8988T (cell line): ENCODE results near the gene PIK3C2B.
"Not testable (repeated sequence)": the region's sequence is repeated elsewhere in the genome, so short reads cannot be mapped to it uniquely, and the experiment has no call there.

Source experiments
- DNase-seq: peaks from one replicate; pipeline ENCODE4 v3.0.0; 2011

Gene PIK3C2B

GRCh38 chr1:204506201-204506968 lies 11.8 kb upstream of the PIK3C2B start:
- DNase-seq: no peak

DNA sequence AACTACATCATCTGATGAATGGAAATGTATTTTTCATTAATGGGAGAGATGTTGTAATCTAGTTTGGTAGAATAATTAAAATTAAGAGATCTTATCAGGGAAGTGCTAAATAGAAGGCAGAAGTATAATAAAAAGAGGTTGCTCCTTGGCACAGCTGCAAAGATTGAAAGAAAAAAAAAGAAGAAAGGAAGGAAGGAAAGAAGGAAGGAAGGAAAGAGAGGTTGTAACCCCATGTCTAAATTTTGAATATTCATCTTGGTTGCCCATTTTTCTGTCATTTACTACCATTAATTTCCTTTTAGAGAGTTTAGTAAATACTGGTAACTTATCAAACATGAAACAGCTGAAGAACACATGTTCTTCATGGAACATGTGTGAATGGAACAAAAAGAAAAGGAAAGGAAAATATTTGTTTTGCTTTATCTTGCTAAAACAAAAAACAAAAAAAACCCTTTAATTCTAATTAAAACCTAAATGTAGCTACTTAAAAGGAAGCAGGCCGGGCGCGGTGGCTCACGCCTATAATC lies 11.1 kb upstream of the PIK3C2B start:
- DNase-seq: no peak

- DNase-seq: no peak
Measured at GRCh38 chr1:204503913-204504519, 9.4 kb upstream of the PIK3C2B start.

GRCh38 chr1:204503122-204503912 lies 8.7 kb upstream of the PIK3C2B start:
- DNase-seq: no peak

GRCh38 chr1:204502241-204502640 lies 7.6 kb upstream of the PIK3C2B start:
- DNase-seq: no peak

- no peak for DNase-seq
Measured at GRCh38 chr1:204499511-204500468, 5.2 kb upstream of the PIK3C2B start.

GRCh38 chr1:204498981-204499380 lies 4.4 kb upstream of the PIK3C2B start:
- no peak for DNase-seq

GRCh38 chr1:204495777-204496176 lies 1.2 kb upstream of the PIK3C2B start:
- DNase-seq: no peak

DNA sequence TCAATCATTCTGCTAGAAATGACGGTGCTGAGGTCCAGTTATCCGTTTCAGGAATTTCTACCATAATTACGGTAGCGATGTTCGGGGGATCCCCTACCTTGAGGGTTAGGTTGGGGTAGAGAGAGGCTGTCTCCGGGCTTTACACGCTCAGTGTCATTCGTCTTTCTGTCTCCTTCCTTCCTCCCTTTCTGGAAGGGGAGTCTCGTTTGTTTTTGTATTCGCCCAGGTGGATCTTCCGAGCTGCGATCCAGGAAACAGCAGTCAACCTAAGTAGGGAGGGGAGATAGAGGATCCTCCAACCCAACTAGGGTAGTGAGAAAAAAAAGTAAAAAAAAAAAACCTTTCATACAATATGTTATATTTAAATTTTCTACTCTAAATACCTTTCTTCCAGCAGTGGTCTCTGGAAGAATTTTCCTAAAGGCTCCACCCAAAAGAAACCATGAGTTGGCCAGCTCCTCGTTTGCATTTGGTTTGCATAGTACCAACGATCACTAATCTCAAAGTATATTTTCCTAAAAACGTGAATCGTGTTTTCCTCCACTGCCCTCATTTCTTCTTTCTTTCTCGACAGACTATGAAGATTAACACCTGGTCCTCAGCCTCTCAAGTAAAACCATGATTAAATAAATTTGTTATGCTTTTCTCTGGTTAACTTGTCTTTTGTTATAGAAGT lies 611 bp upstream of the PIK3C2B start:
- no peak for DNase-seq

GRCh38 chr1:204493984-204494280 lies 673 bp downstream of the PIK3C2B start:
- DNase-seq: no peak

DNA sequence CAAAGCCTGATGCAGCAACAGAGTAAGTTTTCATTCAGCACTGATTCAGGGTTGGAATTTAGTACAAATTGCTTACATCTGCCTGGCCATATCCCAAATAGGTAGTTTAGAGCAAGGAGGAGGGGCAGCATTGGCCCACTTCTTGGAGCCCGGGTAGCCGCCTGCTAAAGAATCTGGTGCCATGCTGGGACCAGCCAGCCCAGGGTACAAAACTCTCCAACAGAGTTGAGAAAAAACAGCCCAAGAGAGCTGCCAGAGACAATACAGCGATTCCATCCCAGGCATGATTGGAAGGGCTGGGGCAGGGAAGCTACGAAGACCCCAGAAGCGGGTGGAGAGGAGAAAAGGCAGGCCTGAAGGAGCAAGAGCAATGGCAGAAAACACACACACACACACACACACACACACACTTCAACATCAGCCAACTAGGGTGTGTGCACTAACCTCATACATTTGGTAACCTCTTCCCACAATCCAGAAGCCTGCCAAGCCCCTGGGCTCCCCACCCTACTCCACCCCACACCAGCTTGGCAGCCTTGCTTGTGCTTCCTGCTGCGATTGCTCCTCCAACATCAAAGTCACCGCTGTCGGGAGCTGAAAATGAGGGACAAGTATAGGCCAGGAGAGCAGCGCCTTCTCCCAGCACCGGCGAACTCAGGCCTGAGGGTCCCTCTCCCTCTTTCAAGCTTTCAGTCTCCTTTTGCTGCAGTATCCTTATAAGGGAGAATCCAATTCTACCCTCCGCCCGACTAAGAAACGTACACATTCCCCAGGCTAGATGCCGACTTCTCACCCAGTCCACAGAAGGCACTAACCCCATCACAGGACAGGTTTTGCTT lies 1.2 kb downstream of the PIK3C2B start:
- no peak for DNase-seq

- DNase-seq: no peak
Measured at GRCh38 chr1:204491655-204492054, 3.0 kb downstream of the PIK3C2B start.

DNA sequence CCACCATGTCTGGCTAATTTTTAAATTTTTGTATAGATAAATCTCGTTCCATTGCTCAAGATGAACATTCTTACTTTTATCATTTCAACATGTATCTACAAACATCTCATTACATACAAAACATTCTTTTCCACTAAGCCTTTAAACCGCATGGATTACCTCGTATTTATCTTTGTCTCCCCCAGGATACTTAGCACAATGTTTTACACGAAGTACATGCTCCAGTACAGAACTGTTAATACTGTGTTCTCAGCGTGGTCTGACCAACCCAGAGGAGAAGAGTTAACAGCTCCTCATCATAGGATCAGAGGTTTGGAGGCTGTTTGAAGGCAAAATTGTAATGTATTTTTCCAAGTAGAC lies 7.4 kb downstream of the PIK3C2B start:
- no peak for DNase-seq

DNA sequence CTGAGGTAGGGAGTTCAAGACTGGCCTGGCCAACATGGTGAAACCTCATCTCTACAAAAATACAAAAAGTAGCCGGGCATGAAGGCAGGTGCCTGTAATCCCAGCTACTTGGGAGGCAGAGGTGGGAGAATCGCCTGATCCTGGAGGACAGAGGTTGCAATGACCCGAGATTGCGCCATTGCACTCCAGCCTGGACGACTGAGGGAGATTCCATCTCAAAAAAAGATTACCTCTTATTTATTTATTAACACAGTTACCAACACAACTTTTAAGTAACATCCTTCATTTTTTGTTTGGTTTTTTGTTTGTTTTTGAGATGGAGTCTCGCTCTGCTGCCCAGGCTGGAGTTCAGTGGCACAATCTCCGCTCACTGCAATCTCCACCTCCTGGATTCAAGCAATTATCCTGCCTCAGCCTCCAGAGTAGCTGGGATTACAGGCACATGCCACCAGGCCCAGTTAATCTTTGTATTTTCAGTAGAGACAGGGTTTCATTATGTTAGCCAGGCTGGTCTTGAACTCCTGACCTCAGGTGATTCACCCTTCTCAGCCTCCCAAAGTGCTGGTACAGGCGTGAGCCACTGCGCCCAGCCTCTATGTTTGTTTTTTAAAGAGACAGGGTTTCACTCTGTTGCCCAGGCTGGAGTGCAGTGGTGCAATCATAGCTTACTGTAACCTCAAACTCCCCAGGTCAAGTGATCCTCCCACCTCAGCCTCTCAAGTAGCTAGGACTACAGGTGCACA lies 7.9 kb downstream of the PIK3C2B start:
- DNase-seq: not testable (repeated sequence)

DNA sequence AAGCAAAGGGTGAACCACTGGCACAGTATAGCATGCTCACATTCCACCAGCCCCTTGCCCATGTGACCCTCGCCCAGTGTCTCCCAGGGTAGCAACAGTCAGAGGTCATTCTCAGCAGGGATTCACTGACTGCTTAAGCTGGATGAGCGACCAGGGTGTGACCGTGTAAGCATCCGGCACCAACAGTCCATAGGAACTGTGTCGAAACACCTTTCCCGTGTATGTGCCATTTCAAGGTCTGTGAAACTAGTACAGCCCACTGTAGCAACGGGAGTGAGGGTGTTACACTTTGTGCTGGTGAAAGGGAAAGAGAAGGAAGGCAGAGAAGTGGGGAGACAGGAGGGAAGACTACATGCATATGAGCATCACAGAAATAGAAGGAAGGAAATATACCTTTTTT lies 10.8 kb downstream of the PIK3C2B start:
- DNase-seq: no peak

DNA sequence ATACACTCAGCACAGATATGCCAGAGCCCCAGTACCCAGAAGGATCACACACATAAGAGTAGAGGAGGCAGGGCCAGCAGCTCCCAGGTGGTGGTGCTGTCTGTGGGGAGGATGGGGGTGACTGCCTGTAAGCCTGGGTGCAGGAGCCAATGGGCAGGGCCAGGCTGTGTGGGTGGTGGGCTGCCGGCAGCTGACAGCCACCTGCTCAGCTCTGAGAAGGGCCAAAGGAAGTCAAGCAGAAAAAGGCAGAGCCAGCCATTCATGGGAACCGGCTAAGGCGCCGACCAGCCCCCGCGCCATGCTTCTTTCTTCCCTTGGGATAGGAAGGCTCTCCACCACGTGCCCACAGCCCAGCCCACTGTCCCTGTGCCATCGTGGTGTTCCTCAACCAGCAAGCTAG lies 14.1 kb downstream of the PIK3C2B start:
- no peak for DNase-seq

DNA sequence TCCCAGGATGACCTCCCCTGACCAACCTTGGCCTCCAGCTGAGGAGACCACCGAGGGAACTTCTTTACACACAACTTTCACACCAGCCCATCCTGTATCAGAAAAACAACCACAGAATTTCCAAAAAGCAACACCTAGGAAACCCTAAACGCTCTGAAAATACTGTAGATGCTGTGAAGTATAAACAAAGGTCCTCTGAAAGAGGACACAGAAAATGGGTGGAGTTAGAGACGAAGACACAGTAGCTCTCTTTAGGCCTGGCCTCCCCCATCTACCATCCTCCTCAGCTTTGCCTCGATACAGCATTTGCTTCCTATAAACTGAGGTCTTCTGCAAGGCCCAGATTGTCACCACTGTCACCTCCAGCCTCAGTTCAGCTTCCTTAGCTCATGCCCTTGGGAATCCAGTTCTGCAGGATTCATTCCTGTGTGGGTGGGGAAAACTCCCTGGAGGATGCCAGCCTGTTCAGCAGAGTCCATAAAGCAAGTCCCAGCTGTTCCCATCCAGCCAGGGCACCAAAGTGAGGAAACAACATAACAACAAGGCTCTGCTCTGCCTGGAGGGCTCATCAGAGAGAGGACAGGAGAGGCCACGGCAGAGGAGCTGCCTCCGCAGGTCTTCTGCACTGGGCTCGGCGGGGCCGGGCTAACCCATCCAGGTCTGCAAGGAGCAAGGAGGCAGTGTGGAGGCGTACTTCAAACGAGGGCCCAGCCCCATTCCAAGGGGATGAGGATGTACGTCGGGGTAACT lies 15.0 kb downstream of the PIK3C2B start:
- DNase-seq: no peak

DNA sequence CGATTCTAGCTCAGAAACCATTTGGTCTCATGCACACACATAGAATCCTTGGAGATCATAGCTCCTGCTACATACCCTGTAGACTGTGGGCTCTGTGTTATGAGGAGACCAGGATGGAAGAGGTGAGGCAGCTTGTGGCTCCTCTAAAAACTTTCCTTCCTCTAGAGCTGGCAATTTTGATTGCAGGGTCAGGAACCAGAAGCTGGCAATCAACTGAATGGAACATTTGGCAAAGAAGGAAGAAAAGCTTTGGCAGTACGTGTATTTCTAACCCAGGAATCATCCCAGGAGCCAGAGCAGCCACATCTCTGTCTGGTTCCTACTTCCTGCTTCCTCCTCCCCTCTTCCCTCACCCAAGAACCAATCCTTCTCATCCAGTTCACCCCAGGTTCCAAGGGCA lies 15.7 kb downstream of the PIK3C2B start:
- no peak for DNase-seq

DNA sequence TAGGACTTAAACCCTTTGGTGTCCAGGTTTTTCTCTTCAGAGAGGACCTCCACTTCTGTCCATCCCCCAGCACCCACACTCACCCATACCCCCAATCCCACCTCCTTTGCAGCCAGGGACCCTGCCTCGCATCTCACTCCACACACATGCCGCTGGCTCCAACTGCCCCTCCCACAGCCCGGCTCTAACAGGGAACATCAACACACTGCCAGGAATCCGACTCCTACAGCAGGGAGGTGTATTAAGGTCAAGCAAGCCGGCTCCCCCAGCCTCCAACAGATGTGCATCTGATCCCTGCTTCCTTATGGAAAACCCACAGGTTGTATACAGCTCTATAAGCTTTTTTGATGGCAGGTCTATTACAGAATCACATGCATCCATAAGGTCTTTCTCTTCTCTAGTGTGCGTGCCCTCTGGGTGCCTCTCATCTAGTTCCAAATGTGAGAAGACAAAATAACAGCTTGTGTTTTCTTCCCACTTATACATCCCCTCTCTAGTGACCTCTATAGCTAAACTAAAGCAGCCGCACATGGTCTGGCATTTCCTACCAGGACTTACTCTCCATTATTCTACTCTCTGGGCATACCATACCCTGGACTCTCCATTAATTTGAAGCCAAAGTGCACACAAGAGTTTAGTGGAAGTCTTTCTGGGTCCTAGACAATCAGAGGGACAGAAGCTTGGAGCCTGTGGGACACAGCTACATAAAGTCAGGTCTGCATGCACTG lies 16.3 kb downstream of the PIK3C2B start:
- DNase-seq: no peak
